ENCODE results near the gene UNG. TPM values are rescaled to one million over a fixed set of nuclear protein-coding genes. Genes with fewer than 3 reads are reported as not detected.

UNG gene
- total and polyA plus RNA-seq, 9 of the 15 experiments (the other 6 are each of a cell fraction or from before 2014, with no cell fraction given), result 8.4 to 59.8 (median 41.0) TPM

DNA sequence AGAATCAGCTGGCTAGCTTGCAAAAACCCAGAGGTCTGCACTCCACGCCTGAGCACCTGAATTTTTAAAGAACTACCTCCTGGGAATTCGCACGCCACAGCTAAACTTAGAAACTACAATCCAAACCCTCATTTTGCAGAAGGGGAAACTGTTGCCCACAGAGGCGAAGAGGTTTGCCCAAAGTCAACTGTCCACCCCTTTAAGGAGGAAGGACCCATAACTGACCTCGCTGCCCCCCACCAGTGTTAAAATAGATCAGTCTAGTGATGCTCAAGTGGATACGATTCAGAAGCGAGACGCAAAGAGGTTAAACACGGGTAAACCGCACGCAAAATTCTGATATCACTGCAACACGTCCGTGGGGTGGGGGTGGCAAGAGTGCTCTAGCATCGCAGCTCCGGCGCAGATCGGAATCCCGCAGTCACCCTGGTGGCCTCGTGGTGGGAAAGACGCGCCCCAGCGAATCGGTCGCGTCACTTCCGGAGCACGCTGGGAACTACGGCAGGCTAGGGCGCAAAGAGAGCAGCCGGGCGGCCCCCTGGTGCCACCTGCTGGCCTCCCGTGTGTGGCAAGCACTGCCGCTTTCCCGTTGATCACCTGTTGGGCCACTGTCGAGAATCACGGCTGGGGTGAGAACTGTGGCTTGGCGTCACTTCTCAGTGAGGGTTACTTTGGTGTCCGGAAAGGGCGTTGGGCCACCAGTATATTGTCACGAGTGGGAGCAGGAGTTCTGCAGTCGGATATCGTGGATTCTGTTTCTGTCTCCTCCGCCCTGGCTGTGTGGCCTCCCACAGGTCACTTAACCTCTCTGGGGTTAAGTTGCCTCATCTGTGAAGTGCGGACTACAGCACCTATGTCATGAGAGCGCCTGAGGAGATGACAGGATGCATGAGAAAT, 4.1 kb upstream of the UNG start, which contains the start of gene ALKBH2 (continued):
- no peak for TF ChIP-seq PTTG1 (tag; IDR thresholded peaks at IDR 0.05; ENCODE audit: low read depth)
- TF ChIP-seq DNMT1 (IDR thresholded peaks at IDR 0.05), result no peak
- 0 out of 2 replicates have a peak, but pooled peaks have one; percentile 31 for TF ChIP-seq STAT5A (IDR thresholded peaks at IDR 0.05; ENCODE audit: borderline replicate concordance, low read length)
- peak; percentile 83; the same call in 1 of the 2 replicates for TF ChIP-seq ESRRA (IDR thresholded peaks at IDR 0.05; ENCODE audit: borderline replicate concordance, low read depth)
- TF ChIP-seq ZBTB17 (CRISPR knock-in tag; IDR thresholded peaks at IDR 0.05), result 0 out of 2 replicates have a peak, but pooled peaks have one; percentile 54
- TF ChIP-seq ZNF224 (CRISPR knock-in tag; IDR thresholded peaks at IDR 0.05), result no peak
- no peak for TF ChIP-seq SIRT6 (IDR thresholded peaks at IDR 0.05; ENCODE audit: low read depth, low read length)
- no peak for TF ChIP-seq ZNF79 (CRISPR knock-in tag; IDR thresholded peaks at IDR 0.05; ENCODE audit: low read depth)
- TF ChIP-seq, protein P1, sequence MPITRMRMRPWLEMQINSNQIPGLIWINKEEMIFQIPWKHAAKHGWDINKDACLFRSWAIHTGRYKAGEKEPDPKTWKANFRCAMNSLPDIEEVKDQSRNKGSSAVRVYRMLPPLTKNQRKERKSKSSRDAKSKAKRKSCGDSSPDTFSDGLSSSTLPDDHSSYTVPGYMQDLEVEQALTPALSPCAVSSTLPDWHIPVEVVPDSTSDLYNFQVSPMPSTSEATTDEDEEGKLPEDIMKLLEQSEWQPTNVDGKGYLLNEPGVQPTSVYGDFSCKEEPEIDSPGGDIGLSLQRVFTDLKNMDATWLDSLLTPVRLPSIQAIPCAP (CRISPR knock-in tag; IDR thresholded peaks at IDR 0.05; ENCODE audit: borderline replicate concordance), result no peak
- TF ChIP-seq, protein P2, sequence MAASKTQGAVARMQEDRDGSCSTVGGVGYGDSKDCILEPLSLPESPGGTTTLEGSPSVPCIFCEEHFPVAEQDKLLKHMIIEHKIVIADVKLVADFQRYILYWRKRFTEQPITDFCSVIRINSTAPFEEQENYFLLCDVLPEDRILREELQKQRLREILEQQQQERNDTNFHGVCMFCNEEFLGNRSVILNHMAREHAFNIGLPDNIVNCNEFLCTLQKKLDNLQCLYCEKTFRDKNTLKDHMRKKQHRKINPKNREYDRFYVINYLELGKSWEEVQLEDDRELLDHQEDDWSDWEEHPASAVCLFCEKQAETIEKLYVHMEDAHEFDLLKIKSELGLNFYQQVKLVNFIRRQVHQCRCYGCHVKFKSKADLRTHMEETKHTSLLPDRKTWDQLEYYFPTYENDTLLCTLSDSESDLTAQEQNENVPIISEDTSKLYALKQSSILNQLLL (CRISPR knock-in tag; IDR thresholded peaks at IDR 0.05; ENCODE audit: borderline replicate concordance), result no peak
- no peak for TF ChIP-seq KHSRP (IDR thresholded peaks at IDR 0.05)
- no peak for TF ChIP-seq NR2F6 (CRISPR knock-in tag; IDR thresholded peaks at IDR 0.05)
- TF ChIP-seq HEY1 (CRISPR knock-in tag; IDR thresholded peaks at IDR 0.05; ENCODE audit: borderline replicate concordance), result no peak
- no peak for TF ChIP-seq ZNF232 (CRISPR knock-in tag; IDR thresholded peaks at IDR 0.05)
- TF ChIP-seq MYBL2 (IDR thresholded peaks at IDR 0.05; ENCODE audit: low read depth), result no peak
- no peak for TF ChIP-seq MYBL2 (CRISPR knock-in tag; IDR thresholded peaks at IDR 0.05; ENCODE audit: borderline replicate concordance)
- TF ChIP-seq, protein P3, sequence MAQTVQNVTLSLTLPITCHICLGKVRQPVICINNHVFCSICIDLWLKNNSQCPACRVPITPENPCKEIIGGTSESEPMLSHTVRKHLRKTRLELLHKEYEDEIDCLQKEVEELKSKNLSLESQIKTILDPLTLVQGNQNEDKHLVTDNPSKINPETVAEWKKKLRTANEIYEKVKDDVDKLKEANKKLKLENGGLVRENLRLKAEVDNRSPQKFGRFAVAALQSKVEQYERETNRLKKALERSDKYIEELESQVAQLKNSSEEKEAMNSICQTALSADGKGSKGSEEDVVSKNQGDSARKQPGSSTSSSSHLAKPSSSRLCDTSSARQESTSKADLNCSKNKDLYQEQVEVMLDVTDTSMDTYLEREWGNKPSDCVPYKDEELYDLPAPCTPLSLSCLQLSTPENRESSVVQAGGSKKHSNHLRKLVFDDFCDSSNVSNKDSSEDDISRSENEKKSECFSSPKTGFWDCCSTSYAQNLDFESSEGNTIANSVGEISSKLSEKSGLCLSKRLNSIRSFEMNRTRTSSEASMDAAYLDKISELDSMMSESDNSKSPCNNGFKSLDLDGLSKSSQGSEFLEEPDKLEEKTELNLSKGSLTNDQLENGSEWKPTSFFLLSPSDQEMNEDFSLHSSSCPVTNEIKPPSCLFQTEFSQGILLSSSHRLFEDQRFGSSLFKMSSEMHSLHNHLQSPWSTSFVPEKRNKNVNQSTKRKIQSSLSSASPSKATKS (CRISPR knock-in tag; IDR thresholded peaks at IDR 0.05), result no peak
- TF ChIP-seq, protein P4, sequence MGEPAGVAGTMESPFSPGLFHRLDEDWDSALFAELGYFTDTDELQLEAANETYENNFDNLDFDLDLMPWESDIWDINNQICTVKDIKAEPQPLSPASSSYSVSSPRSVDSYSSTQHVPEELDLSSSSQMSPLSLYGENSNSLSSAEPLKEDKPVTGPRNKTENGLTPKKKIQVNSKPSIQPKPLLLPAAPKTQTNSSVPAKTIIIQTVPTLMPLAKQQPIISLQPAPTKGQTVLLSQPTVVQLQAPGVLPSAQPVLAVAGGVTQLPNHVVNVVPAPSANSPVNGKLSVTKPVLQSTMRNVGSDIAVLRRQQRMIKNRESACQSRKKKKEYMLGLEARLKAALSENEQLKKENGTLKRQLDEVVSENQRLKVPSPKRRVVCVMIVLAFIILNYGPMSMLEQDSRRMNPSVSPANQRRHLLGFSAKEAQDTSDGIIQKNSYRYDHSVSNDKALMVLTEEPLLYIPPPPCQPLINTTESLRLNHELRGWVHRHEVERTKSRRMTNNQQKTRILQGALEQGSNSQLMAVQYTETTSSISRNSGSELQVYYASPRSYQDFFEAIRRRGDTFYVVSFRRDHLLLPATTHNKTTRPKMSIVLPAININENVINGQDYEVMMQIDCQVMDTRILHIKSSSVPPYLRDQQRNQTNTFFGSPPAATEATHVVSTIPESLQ (CRISPR knock-in tag; IDR thresholded peaks at IDR 0.05), result peak; percentile 63; the same call in 1 of the 2 replicates
- peak; percentile 95 for TF ChIP-seq GABPA (tag; conservative IDR thresholded peaks at IDR 0.05; ENCODE audit: low read depth)
- TF ChIP-seq TEAD1 (CRISPR knock-in tag; IDR thresholded peaks at IDR 0.05), result peak in 1 of 2 experiments; percentile 89; a peak in 3 of 4 replicates
- no peak for TF ChIP-seq MBD2 (IDR thresholded peaks at IDR 0.05; ENCODE audit: borderline replicate concordance, low read depth)
- TF ChIP-seq ZC3H8 (IDR thresholded peaks at IDR 0.05), result no peak

All from K562 (cell line).